Activated T-cell treated with anti-CD3 and anti-CD28 coated beads, Interleukin-2, amount 50 U/mL, for 1 hour (primary cell): Measurements from ENCODE around the gene B3GAT3.
"Not testable (repeated sequence)": the region's sequence is repeated elsewhere in the genome, so short reads cannot be mapped to it uniquely, and the experiment has no call there.

Experiments
- DNase-seq: peaks from one replicate; pipeline ENCODE4 v3.0.0-alpha.2; 2020

B3GAT3 gene

DNA sequence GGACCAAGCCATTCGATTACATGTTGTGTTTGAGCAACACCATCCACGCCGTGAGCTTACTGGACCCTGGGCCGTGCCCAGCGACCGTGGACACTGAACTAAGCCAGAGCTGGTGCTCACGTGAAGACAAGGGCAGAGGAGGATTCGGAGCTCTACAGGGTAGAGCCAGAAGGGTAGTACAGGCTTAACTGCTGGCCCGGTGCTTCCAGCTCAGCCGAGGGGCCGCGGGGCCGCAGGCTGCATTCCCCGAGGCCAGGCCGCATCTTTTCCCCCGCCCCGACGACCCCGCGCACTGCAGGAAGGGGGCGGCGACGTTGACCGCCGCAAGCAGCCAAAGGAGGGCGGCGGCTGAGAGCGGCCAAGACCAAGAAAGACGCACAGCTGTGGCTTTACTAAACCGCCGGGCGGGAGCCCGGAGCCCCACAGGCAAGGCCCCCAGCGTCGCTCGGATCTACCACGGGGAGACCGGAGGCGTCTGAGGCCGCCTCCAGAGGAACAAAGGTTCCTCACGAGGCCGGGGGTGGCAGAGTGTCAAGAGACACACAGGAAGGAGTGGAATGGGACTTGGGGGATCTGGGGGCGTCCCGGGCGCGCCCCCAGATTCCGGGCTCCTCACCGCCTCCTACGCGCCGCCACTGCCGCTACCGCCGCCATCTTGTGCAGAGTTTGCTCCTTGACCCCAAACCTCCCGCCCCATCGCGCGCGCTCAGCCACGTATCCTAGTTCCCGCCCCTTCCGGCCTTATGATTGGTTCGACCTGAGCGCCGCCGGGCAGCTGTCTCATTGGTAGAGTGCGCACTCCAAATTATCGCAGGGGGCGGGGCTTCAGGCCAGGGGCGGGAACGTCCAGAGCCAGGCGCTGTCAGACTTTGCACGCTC lies 24.4 kb upstream of the B3GAT3 start, which contains the start of gene GANAB:
Gene GANAB (minus strand): TSS at position 668 of the 879 bp plus-strand sequence. CDS start 14 bp downstream, at position 654.
- DNase-seq, result peak; percentile 96

DNA sequence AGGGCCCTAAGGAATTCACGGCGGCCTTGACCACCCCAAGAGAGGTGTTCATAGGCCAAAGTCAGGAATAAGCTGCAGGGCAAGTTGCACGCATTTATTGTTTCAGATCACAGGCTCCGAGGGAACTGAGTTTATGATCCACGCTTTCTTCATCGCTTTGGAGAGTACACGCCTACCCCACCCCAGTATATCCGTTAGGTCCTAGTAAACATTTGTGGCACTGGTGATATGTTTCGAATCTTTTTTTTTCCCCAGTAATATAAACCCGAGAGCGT lies 23.8 kb upstream of the B3GAT3 start:
- DNase-seq, result no peak

DNA sequence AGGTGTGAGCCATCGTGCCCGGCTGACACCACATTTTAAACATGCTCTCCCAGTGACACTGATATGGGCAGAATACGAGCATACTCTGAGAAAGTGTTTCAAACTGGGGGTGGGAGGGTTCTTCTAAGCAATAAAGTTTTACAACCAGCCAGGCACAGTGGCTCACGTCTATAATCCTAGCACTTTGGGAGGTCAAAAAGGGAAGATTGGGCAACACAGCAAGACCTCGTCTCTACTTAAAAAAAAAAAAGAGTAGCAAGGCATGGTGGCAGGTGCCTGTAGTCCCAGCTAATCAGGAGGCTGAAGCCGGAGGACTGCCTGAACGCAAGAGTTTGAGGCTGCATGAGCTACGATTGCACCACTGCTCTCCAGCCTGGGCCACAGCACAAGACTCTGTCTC lies 22.4 kb upstream of the B3GAT3 start:
- no peak for DNase-seq

DNA sequence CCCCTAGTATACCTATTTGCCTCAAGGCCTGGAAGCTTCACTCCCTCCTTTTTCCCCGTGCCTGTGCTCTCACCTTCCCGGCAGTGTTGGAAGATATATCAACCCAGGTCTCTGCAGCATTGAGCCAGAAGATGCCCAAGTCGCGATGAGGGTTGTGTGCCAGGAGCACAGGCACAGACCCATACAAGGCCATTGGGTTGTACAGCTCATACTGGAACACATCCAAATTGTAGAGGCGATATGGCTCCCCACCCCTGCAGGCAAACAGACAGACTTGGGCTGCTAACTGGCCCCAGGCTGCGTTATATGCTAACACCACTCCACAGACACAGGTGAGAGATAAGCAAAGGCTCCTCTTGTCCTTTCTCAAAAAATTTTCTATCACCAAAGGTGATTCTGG lies 10.7 kb upstream of the B3GAT3 start:
- DNase-seq, result no peak

DNA sequence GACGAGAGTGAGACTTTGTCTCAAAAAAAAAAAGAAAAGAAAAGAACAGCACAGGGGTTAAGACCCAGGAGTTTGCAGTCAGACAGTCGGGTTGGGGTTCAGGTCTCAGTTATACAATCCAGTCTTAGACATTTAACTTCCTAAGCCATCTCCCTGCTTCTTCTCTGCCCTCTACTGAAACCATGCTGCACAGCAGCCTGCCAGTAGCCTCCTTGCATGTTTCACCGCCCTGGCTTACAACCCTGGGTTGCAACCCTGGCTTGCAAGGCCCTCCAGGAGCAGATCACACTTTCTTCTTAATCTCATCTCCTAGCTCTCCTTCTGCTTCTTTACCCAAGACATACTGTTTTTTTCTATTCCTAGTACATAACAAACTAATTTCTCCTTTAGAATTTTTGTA lies 5.9 kb upstream of the B3GAT3 start:
- no peak for DNase-seq

DNA sequence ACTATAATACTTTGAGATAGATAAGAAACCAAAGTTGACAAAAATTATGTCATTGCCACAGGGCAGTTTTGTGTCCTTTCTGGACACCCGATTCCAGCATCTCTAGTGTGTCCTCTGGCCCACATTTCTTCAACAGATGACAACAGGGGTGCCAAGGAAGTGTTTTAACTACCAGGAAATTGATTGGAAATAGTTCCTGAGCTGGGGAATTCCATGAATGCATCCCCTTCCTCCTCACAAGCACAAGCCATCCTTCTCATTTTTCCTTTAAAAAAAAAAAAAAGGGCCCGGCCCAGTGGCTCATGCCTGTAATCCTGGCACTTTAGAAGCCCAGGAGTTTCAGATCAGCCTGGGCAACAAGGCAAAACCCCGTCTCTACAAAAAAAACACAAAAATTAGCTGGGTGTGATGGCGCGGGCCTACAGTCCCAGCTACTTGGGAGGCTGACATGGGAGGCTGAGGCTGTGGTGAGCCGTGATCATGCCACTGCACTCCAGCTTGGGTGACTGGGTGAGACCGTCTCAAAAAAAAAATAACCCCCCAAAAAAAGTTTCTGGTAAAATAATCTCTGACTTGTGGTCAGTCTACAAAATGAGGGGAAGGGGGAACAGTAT lies 797 bp upstream of the B3GAT3 start:
- no peak for DNase-seq

DNA sequence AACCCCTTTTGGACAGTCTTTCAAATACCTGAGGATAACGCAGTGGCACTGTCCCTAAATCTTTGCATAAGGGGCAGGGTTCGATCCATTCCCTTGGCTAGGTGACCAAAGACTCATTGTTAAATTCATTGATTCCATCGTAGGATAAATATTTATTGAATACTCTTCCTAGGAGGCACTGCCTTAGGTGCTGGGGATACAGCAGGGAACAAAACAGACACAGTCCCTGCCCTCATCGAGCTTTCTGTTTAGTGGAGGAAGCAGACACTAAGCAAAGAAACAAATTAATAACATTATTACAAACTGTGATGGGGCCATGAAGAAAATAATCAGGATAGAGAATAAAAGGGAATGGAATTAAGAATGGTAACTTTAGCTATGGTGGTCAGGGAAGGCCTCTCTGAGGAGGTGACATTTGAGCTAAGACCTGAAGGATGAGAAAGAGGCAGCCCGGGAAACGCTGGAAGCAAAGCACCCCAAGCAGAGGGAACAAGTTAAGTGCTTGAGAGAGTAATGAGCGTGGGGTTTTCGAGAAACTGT lies 689 bp downstream of the B3GAT3 start:
- no peak for DNase-seq

DNA sequence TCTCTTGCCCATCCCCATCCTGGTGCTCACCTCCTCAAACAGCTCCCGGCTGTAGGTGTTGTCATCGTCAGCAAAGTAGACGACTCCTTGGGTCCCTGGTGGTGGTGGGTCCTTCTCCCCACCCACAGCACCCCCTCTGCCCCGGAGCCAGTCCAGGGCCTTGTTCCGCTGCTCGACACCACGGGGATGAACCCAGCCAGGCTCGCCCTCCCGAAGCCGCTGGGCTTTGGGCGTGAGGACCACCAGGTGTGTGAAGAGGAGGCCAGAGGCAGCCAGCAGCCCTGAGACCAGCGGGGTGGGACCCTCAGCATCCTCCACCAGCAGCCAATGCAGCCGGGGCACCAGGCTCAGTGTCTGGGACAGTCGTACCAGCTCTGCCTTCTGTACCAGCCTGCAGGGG lies 4.8 kb downstream of the B3GAT3 start:
- DNase-seq, result not testable (repeated sequence)

DNA sequence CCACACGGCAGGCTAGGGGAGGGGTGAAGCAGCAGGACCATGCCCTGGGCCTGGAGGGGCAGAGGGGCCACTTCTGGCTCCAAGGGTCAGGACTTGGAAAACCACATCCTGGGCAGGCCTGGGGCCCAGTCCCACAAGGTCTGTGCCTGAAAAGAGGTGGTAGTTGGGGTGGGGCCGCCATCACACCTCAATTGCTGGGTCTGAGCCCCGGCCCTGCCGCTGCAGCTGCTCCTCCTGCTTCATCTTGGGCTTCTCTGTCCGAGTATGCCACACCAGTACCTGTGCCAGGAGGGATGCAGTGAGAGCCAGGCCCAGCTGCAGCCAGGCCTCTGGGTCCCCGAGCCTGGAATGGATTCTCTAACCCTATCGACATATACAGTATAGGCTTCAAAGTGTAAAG lies 6.3 kb downstream of the B3GAT3 start:
- no peak for DNase-seq

DNA sequence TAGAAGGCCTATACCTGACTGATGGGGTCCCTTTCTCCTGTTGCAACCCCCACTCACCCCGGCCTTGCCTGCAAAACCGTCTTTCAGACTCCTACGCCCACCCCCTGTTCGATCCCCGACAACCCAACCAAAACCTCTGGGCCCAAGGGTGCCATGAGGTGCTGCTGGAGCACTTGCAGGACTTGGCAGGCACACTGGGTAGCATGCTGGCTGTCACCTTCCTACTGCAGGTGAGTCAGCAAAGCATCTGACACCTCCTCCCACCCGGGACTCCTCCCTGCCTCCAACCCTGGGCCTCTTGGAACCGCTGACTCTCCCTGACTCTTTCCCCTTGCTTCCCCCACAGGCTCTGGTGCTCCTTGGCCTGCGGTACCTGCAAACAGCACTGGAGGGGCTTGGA lies 7.5 kb downstream of the B3GAT3 start:
- no peak for DNase-seq

DNA sequence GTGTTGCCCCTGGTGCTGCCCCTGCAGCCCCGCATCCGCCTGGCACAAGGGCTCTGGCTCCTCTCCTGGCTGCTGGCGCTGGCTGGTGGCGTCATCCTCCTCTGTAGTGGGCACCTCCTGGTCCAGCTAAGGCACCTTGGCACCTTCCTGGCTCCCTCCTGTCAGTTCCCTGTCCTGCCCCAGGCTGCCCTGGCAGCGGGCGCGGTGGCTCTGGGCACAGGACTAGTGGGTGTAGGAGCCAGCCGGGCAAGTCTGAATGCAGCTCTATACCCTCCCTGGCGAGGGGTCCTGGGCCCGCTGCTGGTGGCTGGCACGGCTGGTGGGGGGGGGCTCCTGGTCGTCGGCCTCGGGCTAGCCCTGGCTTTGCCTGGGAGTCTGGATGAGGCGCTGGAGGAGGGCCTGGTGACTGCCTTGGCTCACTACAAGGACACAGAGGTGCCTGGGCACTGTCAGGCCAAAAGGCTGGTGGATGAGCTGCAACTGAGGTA lies 8.5 kb downstream of the B3GAT3 start:
- no peak for DNase-seq

DNA sequence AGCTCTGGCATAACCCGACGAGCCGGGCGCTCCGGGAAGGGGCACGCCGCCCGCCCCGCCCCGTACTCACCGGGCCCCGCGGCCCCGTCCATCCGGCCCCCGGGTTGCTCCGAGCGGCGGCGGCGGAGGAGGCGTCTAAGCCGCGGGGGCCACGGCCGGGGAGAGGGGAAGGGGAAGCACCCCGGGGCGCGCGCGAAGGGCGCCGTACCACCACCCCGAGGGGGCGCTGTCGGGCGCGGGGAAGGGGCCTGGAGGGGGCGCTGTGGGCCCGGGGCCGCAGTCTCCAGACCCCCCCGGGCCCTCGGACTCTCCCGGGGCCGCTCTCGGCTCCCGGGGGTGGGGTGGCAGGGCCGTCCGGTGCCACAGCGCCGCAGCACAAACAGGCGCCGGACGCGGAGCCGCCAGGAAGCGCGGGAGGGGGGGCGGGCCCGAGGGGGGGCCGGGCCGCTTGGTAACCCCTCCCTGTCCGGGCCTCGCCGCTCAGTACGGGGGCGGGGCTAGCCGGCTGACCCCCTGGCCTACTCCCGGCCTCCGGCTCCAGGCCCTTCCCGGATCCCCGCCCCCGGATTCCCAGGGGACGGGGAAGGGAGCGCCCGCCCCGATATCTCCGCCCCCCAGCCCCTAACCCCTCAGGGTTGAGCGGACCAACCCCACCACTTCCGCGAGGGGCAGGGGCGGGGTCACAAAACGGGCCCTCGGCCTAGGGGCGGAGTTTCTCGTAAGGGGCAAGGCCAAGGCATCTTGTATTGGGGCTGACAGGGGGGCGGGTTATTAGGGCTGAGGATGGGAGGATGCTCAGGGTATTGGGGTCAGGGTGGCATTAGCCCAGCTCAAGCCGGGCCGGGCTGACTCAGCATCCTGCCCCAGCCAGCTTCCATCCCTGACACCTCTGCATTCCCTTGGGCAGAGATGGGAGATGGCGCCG lies 9.2 kb downstream of the B3GAT3 start, which contains the start of the genes EML3 and ROM1:
Gene EML3 (minus strand): TSS at position 410 of the 925 bp plus-strand sequence. CDS start 318 bp downstream, at position 92.
Gene ROM1 (plus strand): TSS at position 892 of the 925 bp plus-strand sequence. CDS start 25 bp downstream, at position 917.
- DNase-seq, result peak; percentile 92

DNA sequence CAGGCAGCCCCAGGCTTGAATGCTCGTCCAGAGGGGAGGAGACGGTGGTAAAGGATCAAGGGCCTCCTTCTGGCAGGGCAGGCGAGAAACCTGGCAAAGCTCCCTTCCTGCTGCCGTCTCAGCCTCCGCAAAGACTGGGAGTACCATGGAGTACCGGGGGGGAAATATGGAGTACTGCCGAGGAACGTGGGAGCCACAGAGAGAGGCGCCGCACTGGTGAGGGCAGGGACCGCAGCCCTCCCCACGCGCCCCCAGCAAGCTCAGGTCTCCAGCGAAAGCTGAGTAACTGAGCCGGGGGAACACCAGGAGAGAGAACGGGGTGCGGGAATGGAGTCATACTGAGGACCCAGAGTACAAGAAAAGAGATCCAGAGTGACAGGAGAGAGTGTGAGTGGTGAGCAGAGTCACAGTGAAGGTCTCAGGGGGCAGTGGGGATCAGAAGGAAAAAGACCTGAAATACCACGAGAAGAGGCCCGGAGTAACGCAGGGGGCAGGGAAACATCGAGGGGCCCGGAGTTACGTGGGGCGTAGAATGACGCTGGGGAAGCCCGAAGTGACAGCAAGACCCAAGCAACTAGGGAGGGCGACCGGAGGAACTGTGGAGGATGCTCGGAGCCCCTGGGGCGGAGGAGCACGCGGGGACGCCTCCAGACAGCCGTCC lies 10.0 kb downstream of the B3GAT3 start:
- no peak for DNase-seq

DNA sequence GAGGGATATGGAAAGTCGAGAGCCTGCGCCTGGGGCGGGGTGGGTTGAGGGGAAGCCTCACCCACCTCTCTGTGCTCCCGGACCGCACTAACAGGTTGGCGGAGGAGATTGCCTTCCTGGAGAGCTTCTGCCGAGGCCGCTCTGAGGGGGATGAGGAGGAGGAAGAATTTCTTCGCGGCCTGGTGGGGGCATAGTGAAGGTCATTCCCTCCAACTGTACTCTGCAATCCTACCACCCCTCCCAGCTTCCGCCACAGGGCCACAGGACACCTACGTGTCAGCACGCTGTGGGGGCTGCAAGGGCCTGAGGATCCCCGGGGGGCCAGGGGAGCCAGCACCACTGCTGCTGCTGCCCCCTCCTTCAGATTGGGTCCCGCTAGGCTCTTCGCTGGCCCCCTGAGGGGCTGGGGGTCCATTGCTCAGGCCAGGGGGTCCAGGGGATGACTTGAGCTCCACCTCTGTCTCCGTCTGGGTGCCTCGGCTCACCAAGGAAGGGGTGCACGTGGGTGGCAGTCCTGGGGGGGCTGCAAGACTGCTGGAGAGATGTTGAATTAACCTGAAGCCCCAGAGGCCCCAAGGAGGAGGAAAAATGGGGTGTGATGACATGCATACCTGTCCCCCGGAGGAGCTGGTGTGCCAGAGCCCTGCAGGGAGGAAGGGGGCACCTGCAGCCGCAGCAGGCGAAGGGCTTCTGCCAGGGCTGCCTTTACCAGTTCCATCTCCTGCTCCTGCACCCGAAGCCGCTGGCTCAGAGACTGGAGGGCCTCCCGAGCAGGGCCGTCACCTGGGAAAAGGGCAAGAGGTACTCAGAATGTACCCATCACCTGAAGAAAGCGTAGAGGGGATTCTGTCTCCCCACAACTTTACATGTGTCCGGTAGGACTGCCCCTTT lies 10.7 kb downstream of the B3GAT3 start:
- DNase-seq, result no peak

DNA sequence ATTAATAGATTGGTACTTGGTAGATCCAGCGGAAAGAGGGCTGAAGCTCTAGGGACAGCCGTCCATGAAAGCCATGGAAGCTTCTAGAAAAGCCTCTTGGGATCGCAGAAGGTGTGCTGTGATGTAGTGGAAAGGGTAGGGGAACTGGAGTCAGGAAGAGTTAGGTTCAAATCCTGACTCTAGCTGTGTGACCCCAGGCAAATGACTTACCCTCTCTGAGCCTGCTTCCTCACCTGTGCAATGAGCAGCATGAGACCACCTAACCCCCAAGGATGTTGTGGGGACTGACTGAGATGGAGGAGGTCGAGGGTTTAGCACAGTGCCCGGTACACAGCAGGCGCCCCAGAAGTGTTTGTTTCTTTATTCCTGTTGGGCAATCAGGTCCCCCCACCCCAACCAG lies 11.4 kb downstream of the B3GAT3 start:
- no peak for DNase-seq

DNA sequence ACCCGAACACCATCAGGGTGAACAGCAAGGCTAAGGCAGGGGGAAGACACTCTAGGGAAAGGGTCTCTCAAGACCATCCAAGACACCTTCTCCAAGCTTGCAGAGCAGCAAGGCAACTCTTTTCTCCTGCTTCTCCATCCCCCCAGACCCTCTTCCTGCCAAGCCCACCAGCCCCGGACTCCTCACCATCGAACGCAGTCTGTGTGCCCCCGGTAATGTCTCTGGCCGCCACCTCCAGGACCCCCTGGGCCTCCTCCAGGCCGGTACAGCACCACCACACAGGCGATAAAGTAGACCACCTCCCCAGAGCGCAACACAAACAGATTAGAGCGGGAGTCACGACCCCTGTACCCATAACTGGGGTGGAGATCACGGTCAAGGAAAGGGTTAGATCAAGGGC lies 13.0 kb downstream of the B3GAT3 start:
- DNase-seq, result no peak

DNA sequence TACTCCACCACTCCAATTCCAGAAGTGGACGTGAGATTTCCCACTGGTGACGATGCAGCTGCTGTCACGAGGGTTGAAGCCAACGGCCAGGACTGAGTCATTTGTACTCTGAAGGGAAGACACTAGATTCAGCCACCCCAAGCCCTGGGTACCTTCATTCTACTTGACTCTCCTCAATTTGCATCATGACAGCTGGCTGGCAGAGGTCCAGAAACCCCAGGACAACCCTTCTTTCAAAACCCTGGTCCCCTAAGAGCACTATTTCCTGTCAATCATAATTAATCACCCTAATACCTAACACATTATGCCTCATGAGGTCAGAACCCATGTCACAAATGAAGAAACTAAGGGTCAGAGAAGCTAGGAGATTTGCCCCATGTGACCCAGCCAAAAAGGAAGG lies 14.1 kb downstream of the B3GAT3 start:
- no peak for DNase-seq

DNA sequence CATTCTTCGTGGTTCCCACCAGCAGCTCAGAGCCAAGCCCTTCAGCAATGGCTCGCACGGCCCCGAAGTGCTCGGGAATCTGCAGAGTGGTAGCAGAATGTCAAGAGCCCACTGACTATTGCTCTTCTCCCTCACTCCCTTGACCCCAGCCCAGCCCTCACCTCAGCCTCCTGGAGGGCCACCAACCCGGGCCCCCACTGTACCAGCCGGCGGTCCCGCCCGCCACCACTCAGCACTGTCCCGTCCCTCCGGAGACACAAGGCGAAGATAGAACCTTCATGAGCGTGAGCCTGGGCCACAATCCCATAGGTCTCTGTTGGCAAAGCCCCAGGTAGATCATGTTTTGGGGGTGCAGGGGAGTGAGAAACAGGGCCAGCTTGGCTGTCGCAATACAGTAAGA lies 15.9 kb downstream of the B3GAT3 start:
- no peak for DNase-seq

DNA sequence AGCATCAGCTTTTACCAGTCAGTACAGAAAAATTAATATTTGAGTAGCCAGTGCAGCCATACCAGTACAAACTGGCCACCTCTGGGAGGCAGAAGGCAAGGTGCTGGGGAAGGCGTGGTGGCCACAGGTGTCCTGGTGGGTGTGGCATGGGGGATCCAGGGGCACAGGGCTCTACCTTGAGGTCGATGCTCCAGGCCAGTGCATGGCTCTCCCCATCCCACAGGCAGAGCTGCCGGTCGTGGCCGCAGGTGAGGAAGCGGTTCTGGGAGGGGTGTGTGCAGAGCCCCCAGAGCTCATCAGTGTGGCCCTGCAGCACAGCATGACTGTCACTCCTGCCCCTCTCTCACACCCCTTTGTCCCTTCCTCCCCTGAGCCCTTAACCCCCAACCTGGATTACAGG lies 16.3 kb downstream of the B3GAT3 start:
- no peak for DNase-seq

DNA sequence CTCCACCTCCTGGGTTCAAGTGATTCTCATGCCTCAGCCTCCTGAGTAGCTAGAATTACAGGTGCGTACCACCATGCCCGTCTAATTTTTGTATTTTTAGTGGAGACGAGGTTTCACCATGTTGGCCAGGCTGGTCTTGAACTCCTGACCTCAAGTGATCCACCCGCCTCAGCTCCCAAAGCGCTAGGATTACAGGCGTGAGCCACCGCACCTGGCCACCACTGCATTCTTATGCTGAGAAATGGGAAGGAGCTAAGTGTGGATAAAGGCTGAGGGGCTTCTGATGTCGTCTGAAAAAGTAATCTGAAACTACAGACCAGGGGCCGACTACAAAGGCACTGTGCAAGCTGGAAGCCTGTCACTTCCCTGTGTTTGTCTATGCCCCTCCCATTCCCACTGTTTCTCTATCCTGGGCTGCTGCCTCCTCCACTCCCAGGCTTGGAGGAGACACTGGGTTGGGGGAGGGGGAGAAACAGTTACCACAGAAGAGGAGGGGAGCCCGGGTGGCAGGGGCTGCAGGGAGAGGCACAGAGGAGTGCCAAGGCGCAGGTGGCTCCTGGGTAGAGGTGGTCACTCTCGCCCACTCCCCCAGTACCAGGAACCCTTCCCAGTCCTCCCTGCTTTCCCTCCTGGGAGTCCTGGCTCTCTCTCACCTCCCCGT lies 17.2 kb downstream of the B3GAT3 start:
- no peak for DNase-seq
